SU-DHL-6 (cell line): ENCODE results near the gene CCDC179.

Experiments
- H2AFZ ChIP-seq: fragments of 200-600 bp; sonication (generic); 2 replicates; pipeline ENCODE4 v1.6.1; 2014; ENCODE audit warnings: low read depth, mild to moderate bottlenecking, moderate library complexity, mixed read lengths, antibody characterized with exemption, low read length; ENCODE audit not compliant: severe bottlenecking
- H3F3A ChIP-seq: fragments of 200-600 bp; shearing (Covaris generic); 2 replicates; pipeline ENCODE4 v1.6.0; 2016; ENCODE audit warnings: antibody characterized with exemption, mild to moderate bottlenecking; ENCODE audit not compliant: insufficient read depth
- H3K27ac ChIP-seq: fragments of 200-600 bp; sonication (generic); 2 replicates; pipeline ENCODE4 v1.5.1; 2016; ENCODE audit warnings: low read depth, mild to moderate bottlenecking, low read length, moderate library complexity, mixed read lengths
- H3K27me3 ChIP-seq: fragments of 200-600 bp; sonication (generic), shearing (Covaris generic); 2 replicates; pipeline ENCODE4 v1.6.0; 2014; ENCODE audit warnings: mild to moderate bottlenecking, low read length
- H3K36me3 ChIP-seq: fragments of 200-600 bp; sonication (generic); 2 replicates; pipeline ENCODE4 v1.6.1; 2014; ENCODE audit warnings: mild to moderate bottlenecking, low read length, mixed read lengths
- H3K4me2 ChIP-seq: fragments of 300-600, 200-600 bp; shearing (Covaris generic), sonication (generic); 2 replicates; pipeline ENCODE4 v1.6.0; 2014; ENCODE audit warnings: low read length, low read depth, mild to moderate bottlenecking; ENCODE audit not compliant: poor library complexity, severe bottlenecking
- H3K4me3 ChIP-seq: fragments of 200-600 bp; sonication (generic); 2 replicates; pipeline ENCODE4 v1.5.1; 2014; ENCODE audit warnings: antibody characterized with exemption, low read length, mild to moderate bottlenecking, mixed read lengths; ENCODE audit not compliant: insufficient read depth, poor library complexity, severe bottlenecking
- H3K79me2 ChIP-seq: fragments of 200-600 bp; sonication (generic); 2 replicates; pipeline ENCODE4 v1.6.1; 2014; ENCODE audit warnings: mild to moderate bottlenecking, low read length, moderate library complexity; ENCODE audit not compliant: insufficient read depth
- H3K9ac ChIP-seq: fragments of 200-600 bp; sonication (generic); 2 replicates; pipeline ENCODE4 v1.7.0; 2014; ENCODE audit warnings: mild to moderate bottlenecking, low read length
- H3K9me2 ChIP-seq: fragments of 200-600 bp; sonication (generic); replicated peaks from 2 replicates; pipeline ENCODE4 v1.6.1; 2014; ENCODE audit warnings: low read length; ENCODE audit not compliant: insufficient read depth
- H3K9me3 ChIP-seq: fragments of 200-600 bp; sonication (generic); 2 replicates; pipeline ENCODE4 v1.6.1; 2014; ENCODE audit warnings: low read length, mixed read lengths; ENCODE audit not compliant: insufficient read depth
- H4K20me1 ChIP-seq: fragments of 200-600 bp; sonication (generic); 2 replicates; pipeline ENCODE4 v1.6.1; 2014; ENCODE audit warnings: low read depth, mild to moderate bottlenecking, antibody characterized with exemption, low read length, moderate library complexity, mixed read lengths
- EZH2phosphoT487 ChIP-seq: fragments of 200-600 bp; sonication (generic), shearing (Covaris generic); conservative IDR thresholded peaks from 2 replicates; pipeline ENCODE4 v1.6.1; 2018; ENCODE audit warnings: mild to moderate bottlenecking, antibody characterized with exemption, low read length, moderate library complexity, mixed read lengths
- TF ChIP-seq, protein P1 (sequence below): fragments of 200-600 bp; sonication (generic); IDR thresholded peaks from one replicate; pipeline ENCODE4 v1.5.1; 2017; ENCODE audit warnings: antibody characterized with exemption, mild to moderate bottlenecking, low read length, moderate library complexity; ENCODE audit not compliant: insufficient read depth, poor library complexity, severe bottlenecking

The CCDC179 gene

DNA sequence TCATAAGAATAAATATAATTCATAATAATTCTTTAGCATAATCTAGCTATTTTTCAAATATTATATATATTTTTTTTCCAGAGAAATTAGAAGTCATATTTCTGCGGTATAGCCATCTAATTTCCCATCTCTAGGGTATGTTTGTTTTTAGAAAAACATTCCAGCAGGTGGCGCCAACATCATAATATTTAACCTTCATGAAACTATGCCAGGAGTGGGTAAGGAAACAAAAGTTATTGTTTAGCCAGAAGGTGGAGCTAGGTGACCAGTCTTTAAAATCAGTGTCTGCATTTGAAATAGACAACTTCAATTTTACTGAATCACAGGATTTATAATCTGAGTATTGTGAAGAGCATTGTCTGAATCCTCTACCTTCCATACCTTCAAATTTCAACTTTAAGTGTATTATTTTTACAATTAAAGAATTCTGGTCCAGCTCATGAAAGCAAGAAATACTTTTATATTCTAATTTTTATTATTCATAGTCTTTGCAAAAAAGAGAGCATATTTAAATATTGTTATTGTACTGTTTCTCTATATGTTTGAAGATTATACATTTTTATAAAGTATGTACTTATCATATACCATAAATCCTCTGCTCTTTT, 15.7 kb upstream of the CCDC179 start:
- H3K27ac ChIP-seq, result no peak overlapping the region
- no peak for TF ChIP-seq EZH2phosphoT487
- TF ChIP-seq, protein P1, sequence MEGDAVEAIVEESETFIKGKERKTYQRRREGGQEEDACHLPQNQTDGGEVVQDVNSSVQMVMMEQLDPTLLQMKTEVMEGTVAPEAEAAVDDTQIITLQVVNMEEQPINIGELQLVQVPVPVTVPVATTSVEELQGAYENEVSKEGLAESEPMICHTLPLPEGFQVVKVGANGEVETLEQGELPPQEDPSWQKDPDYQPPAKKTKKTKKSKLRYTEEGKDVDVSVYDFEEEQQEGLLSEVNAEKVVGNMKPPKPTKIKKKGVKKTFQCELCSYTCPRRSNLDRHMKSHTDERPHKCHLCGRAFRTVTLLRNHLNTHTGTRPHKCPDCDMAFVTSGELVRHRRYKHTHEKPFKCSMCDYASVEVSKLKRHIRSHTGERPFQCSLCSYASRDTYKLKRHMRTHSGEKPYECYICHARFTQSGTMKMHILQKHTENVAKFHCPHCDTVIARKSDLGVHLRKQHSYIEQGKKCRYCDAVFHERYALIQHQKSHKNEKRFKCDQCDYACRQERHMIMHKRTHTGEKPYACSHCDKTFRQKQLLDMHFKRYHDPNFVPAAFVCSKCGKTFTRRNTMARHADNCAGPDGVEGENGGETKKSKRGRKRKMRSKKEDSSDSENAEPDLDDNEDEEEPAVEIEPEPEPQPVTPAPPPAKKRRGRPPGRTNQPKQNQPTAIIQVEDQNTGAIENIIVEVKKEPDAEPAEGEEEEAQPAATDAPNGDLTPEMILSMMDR, result peak; percentile 97
- no peaks in the 10 kb centered on the region for H3K9me3 ChIP-seq

DNA sequence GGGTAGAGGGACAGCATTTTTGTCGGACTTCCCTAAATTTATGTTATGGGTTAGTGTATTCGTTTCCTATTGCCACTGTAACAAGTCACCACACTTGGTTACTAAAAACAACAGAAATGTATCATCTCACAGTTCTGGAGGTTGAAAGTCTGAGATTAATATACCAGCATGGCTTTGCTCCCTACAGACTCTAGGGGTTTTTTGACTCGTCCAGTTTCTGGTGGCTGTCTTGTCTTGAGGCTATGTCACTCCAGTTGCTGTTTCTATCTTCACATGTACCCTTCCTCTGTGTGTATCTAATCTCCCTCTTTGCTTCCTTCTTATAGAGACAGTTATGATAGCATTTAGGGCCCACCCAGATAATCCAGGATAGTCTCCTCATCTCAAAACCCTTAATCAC, 9.1 kb upstream of the CCDC179 start:
- no peak overlapping the region for H3K9ac ChIP-seq
- TF ChIP-seq, protein P1, result no peak
- no peak overlapping the region for H3K4me2 ChIP-seq
- H3K27me3 ChIP-seq, result no peaks in the 10 kb centered on the region
- H3K9me3 ChIP-seq, result no peaks in the 10 kb centered on the region
- no peak overlapping the region for H3K4me3 ChIP-seq
- H4K20me1 ChIP-seq, result no peaks in the 10 kb centered on the region; the same call in 1 of the 2 replicates
- no peaks in the 10 kb centered on the region for H3K9me2 ChIP-seq
- no peaks in the 10 kb centered on the region for H3K36me3 ChIP-seq
- no peaks in the 10 kb centered on the region for H3K79me2 ChIP-seq
- no peak overlapping the region for H3K27ac ChIP-seq
- no peaks in the 10 kb centered on the region for H3F3A ChIP-seq
- no peak overlapping the region for H2AFZ ChIP-seq

More for the DNA sequence above, 15.7 kb upstream of the CCDC179 start:
- Histone ChIP-seq H3K4me2 (no peak overlapping the region), H2AFZ (no peak overlapping the region), H4K20me1 (no peaks in the 10 kb centered on the region; the same call in 1 of the 2 replicates), H3F3A (no peaks in the 10 kb centered on the region), H3K27me3 (no peaks in the 10 kb centered on the region), H3K9ac (no peak overlapping the region), H3K9me2 (no peaks in the 10 kb centered on the region), H3K79me2 (no peaks in the 10 kb centered on the region), H3K36me3 (no peaks in the 10 kb centered on the region), H3K4me3 (no peak overlapping the region)

DNA sequence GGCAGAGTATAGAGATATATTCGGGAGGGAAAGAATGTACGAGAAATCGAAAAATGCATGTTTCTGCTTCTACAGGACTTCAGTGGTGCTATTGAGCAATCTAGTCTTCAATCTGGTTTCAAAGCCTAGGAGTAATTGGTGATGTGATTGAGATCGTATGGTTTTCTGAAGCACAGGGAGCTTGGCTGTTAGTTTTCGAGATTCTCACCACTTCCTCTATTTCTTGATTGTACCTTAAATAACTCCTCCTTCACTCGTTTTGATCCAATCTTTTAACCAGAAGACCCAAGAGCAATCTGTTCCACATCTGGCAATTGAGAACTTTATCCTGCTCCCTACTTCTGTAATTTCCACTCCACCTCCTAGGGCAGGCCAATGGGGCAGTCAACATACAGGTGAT, 518 bp downstream of the CCDC179 start:
- TF ChIP-seq, protein P1, result no peak
- TF ChIP-seq EZH2phosphoT487, result no peak
- Histone ChIP-seq H3K9ac (no peak overlapping the region), H3K27ac (no peak overlapping the region), H3F3A (no peaks in the 10 kb centered on the region), H3K4me2 (no peak overlapping the region), H3K9me3 (no peaks in the 10 kb centered on the region), H2AFZ (no peak overlapping the region), H3K27me3 (no peaks in the 10 kb centered on the region), H3K9me2 (no peaks in the 10 kb centered on the region), H4K20me1 (no peaks in the 10 kb centered on the region), H3K4me3 (no peak overlapping the region), H3K36me3 (no peaks in the 10 kb centered on the region), H3K79me2 (no peaks in the 10 kb centered on the region)
